ENCODE data around the gene TNFRSF13B. TPM values are rescaled to one million over a fixed set of nuclear protein-coding genes. Genes with fewer than 3 reads are reported as not detected.
"Not testable (repeated sequence)": the region's sequence is repeated elsewhere in the genome, so short reads cannot be mapped to it uniquely, and the experiment has no call there.

The TNFRSF13B gene
- total RNA-seq, 1 donor from 2014 or later, result not detected

DNA sequence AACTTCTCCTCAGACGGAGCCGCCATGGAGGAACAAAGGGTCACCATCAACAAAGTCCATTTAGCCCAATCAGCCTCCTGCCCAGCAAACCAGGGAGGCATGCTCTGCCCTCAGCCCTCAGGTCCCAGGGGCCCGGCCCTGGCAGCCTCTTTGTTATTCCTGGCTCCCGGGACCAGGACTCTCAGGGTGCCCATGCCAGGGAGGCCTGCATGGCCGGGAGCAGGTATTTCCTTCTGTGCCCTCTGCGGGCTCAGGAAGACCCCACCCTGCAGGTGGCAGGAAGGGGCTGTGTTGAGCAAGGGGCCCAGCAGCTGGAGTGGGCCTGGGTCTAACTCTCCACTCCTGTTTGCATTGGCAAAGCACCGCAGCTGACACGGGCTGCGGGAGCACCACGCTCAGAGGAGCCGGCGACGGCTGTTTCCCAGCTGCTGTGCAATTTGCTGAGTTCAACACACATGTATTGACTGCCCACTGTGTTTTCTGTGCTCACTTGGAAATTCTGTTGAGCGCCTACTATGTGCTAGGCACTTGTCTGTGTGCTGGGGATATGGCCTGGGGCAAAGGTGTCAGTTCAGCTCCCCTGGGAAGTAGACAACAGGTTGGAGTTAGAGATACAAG lies 33.2 kb upstream of the TNFRSF13B start:
- DNase-seq (ENCODE audit: low read depth, low spot score), result not testable (repeated sequence)

DNA sequence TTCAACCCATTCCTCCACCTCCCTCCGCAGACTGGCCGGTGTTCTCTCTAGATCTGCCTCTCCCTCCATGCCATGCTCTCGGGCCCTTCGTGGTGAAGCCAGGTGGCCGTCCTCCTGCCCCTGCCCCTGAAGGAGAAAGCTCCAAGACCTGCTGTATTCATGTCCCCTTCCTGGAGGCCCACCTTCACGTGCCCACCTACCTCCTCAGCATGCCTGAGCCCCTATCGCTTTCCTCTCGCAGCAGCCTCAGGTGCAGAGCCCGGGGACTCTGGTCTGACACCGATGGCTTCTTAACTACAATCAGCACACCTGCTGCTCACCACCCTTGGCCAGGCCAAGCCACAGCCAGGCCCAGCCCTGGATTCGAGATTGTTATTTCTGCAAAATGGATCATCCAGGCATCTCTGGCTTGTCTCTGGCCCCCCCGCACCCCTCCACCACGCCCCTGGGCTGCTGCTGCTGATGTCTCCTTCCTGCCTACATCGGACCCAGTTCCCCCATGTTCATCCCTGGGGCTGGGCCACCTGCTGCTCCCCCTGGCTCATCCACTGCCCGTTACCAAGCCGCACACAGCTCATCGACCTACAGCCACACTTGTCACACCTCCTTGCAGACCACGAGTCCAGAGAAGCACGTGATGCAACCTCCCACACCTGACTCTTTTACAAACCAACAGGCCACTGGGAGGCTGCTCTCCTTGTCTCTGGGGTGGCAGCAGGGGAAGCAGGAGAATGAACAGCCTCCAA lies 32.5 kb upstream of the TNFRSF13B start:
- no peak for DNase-seq (ENCODE audit: low read depth, low spot score)

GRCh38 chr17:17002731-17003715 lies 31.1 kb upstream of the TNFRSF13B start:
- not testable (repeated sequence) for DNase-seq (ENCODE audit: low read depth, low spot score)

DNA sequence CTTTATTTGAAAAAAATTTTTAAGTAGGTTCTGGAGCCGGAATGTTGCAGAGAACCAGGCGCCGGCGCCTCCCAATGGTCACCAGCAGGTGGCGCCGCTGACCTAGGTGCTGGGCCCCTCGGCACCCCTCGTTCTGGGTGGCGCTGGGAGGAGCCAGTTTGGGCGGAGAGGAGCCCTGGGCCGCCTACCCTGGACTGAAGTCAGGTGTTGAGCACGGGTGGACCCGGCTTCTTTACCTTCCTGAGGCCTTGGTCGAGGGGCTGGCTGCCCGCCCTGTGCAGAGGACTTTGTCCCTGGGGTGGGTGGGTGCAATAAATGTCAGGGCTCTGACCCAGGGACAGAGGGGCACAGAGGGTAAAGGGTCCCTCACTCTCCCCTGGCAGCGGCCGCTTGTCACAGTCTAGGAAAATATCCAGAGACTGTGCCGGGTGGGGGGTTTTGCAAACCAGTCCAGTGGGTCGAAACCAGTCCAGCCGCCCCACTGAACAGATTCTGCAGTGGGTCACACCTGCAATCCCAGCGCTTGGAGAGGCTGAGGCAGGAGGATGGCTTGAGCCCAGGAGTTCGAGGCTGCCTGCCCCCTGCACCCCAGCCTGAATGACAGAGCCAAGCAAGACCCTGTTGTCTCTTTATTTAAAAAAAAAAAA lies 30.1 kb upstream of the TNFRSF13B start:
- no peak for DNase-seq (ENCODE audit: low read depth, low spot score)

DNA sequence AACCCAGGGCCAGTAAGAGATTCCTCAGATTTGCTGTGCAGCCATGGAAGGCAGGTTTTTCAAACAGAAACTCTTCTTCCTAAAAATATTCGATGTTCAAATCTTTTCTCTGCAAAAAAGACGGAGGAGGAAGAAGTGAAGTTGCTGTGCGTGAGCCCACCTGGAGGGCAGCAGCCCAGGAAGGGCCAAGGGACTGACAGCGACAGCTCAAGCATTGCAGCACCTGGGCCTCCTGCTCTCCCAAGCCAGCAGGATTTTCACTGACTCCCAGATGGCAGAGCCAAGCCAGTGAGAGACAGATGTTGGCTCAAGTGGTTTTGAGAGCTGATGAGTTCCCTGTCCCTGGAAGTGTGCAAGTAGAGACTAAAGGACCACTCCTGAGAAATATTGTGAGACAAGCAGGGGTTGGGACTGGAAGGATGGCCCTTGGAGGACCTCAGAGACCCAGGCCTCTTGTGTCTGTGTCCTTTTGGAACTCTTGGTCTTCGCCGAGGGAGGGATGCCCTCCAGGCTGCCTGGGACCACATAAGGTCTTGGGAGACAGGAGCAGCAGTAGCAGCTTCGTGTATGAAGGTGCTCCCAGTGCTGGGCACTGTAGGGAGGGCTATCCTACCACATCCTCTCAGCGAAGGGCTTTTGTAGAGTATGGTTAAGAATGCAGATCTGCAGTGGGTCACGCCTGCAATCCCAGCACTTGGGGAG lies 29.3 kb upstream of the TNFRSF13B start:
- DNase-seq (ENCODE audit: low read depth, low spot score), result no peak

- no peak for DNase-seq (ENCODE audit: low read depth, low spot score)
These were observed 28.2 kb upstream of the TNFRSF13B start for GRCh38 chr17:16999931-17000625.

DNA sequence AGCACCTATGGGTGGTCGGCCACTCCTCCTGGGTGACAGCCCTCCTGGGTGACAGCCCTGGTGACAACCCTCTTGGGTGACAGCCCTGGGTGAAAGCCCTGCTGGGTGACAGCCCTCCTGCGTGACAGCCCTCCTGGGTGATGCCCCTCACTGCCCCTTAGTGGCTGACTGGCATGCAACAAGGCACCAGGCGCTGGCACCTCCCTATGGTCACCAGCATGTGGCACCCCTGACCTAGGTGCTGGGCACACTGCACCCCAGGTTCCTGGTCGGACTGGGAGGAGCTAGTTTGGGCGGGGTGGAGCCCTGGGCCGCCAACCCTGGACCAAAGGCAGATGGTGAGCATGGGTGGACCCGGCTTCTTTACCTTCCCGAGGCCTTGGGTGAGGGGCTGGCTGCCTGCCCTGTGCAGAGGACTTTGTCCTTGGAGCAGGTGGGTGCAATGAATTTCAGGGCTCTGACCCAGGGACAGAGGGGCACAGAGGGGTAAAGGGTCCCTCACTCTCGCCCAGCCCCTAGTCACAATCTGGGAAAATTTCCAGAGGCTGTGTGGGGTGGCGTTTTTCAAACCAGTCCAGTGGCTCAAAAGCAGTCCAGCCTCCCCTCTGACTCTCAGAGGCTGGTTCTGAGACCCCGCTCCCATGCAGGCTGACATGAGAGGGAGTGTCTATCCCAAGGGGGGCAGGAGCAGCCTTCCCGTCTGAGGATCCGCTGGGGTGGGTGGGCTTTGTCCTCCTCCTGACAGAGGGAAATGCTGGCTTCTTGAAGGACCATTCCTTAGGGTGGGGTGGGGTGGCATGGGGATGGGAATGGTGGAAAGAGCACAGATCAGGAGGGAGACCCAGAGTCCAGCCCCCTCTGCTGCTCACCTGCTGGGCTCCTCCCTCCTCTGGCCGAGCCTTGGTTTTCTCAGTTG lies 25.9 kb upstream of the TNFRSF13B start:
- no peak for DNase-seq (ENCODE audit: low read depth, low spot score)

DNA sequence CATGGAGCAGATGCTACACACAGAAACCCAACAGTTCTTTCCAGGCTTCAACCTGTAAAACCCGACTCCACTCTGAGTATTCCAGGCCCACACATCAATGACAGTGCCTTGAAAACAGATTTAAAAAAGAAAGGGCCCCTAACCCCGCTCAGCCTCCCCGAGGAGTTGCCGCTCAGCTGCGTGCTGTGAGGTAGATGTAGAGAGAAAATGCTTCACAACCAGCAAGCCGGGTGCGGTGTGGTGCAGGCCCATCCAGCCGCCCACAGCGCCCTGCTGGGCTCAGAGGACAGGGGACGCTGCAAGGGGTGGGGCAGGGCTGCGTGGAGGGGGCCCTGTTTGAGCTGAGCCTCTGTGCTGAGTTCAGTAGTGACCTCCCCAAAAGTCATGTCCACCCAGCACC lies 24.8 kb upstream of the TNFRSF13B start:
- not testable (repeated sequence) for DNase-seq (ENCODE audit: low read depth, low spot score)

DNA sequence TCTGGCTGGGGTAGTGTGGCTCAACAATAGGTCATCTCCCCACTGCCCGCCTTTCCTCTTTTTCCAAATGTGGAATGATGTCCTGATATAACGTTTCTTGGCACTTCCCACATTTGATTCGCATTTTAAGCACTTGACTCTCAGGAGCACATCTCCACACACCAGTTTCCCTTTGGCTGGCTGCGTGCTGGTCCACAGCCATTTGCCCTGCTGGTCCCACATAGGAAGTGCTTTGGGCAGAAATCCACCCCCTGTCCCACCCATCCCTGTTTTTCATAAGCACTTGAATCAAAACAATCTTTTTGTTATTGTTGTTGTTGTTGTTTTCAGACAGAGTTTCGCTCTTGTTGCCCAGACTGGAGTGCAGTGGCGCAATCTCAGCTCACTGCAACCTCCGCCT lies 24.0 kb upstream of the TNFRSF13B start:
- DNase-seq (ENCODE audit: low read depth, low spot score), result no peak

- DNase-seq (ENCODE audit: low read depth, low spot score), result no peak
These were observed 22.7 kb upstream of the TNFRSF13B start for GRCh38 chr17:16994631-16995030.

- DNase-seq (ENCODE audit: low read depth, low spot score), result peak; percentile 17
These were observed 19.6 kb upstream of the TNFRSF13B start for GRCh38 chr17:16991349-16992009.

GRCh38 chr17:16989953-16990860 lies 18.3 kb upstream of the TNFRSF13B start:
- no peak for DNase-seq (ENCODE audit: low read depth, low spot score)

DNA sequence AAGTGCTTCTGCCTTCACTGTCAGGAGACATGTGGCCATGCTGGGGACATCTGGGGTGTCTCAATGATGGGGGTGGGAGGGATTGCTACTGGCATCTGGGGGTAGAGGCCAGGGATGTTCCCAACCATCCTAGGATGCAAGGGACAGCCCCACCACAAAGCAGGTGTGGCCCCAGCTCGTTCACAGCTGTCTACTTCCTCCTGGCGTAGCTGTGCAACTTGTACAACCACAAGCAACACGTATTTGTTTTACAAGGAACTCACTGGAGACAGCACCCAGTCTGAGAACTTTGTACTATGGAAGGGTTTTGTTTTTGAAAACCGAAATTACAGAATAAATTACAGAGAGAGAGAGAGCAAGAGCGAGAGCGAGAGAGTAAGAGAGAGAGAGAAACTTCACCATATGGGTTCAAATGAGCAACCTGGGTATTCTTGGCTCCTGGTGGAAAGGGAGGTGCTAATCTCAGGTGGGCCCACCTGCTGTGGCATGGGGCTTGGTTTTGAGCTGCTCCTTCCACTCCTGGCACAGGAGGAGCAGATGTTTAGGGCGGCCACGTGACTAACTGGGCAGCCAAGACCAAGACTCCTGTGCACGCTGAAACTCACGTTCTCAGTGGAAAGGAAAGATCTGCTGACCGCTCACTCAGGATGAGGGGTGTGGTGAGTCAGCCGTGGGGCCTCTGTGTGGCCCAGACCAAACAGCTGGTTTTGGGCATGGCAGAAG lies 17.5 kb upstream of the TNFRSF13B start:
- no peak for DNase-seq (ENCODE audit: low read depth, low spot score)

GRCh38 chr17:16988749-16989229 lies 16.9 kb upstream of the TNFRSF13B start:
- no peak for DNase-seq (ENCODE audit: low read depth, low spot score)

DNA sequence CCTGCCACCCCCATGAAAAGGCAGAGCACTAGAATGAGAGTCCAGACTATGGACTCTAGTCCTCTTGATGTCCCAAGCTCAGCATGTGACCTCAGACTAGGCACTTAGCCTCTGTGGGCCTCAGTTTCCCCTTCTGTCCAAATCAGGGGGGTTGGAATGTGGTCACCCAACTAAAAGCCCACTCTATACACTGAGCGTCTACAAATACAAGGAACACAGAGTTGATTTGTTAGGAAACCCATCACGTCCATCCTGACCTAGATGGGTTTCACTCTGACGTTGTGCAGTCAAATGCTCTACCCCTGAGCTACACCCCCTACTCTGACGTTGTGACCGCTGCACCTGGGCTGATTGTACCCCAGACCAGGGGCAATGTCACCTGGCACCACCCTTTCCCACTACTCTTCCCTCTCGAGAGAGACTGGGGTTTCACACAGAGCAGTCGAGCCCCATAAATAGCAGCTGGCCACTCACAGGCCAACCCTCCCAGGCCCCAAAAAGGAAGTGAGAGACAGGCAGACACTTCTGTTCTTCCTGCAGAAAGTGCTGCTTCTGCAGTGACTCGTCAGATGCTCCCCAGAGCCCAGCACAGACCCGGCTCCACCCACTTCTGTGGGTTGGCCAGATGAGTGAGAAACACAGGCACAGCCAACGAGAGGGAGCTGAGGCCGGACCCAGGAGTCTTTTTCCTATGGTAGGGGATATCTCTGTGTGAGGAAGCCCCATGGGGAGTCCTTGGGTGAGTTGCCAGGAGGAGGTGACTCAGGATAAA lies 16.1 kb upstream of the TNFRSF13B start:
- no peak for DNase-seq (ENCODE audit: low read depth, low spot score)

Measured in pulmonary artery endothelial cell (primary cell).